Progenitor cell of endocrine pancreas (in vitro differentiated cells): ENCODE measurements around the gene SLAMF8. TPM values are rescaled to one million over a fixed set of nuclear protein-coding genes. Genes with fewer than 3 reads are reported as not detected.

Source experiments
- DNase-seq: peaks from one replicate; pipeline ENCODE4 v3.0.0; 2021; ENCODE audit warnings: low spot score; ENCODE audit not compliant: unreplicated experiment
- H3K27ac Mint-ChIP-seq: 2 replicates; pipeline ENCODE4 v1.8.0; 2021; ENCODE audit warnings: mild to moderate bottlenecking, moderate library complexity, mixed read lengths
- H3K27me3 Mint-ChIP-seq: 2 replicates; pipeline ENCODE4 v1.8.0; 2021; ENCODE audit warnings: mixed read lengths
- H3K36me3 Mint-ChIP-seq: 2 replicates; pipeline ENCODE4 v1.8.0; 2022; ENCODE audit warnings: mixed read lengths; ENCODE audit not compliant: insufficient read depth
- H3K4me1 Mint-ChIP-seq: 2 replicates; pipeline ENCODE4 v1.8.0; 2021; ENCODE audit warnings: low read depth, mixed read lengths
- H3K4me3 Mint-ChIP-seq: 2 replicates; pipeline ENCODE4 v1.8.0; 2021; ENCODE audit warnings: low read depth, mild to moderate bottlenecking, moderate library complexity, mixed read lengths
- H3K9me3 Mint-ChIP-seq: 2 replicates; pipeline ENCODE4 v1.8.0; 2021; ENCODE audit warnings: low read depth, mixed read lengths
- CTCF ChIP-seq: fragments of 200-600 bp; sonication (generic); IDR thresholded peaks from one replicate; pipeline ENCODE4 v1.5.0; 2021; ENCODE audit warnings: antibody characterized with exemption, mild to moderate bottlenecking; ENCODE audit not compliant: unreplicated experiment
- long read RNA-seq: library from polyadenylated mRNA; unstranded; transcript quantifications from one replicate; pipeline ENCODE4 v2.0.0, GENCODE V29; 2020
- total RNA-seq: library from RNA; stranded (reverse); gene quantifications from 2 replicates; pipeline ENCODE4 v1.2.1, GENCODE V29; 2021

SLAMF8 gene
- total RNA-seq, result not detected in 2 replicates
- long read RNA-seq, result 0 reads

- no peak within 1 kb of the TSS for H3K4me3 Mint-ChIP-seq
- H3K4me1 Mint-ChIP-seq, result peaks cover 9% of the 10 kb centered on the region
- DNase-seq, result no peak
- H3K27ac Mint-ChIP-seq, result peak within 1 kb of the TSS; percentile 56
- no peaks in the 10 kb centered on the region for H3K9me3 Mint-ChIP-seq
- peaks cover 88% of the 10 kb centered on the region for H3K27me3 Mint-ChIP-seq
- TF ChIP-seq CTCF, result no peak
- H3K36me3 Mint-ChIP-seq, result no peaks in the 10 kb centered on the region
Measured at GRCh38 chr1:159826441-159827101, at the start of gene SLAMF8. Gene SLAMF8 (plus strand): TSS chr1:159826873. CDS start chr1:159826899, 26 bp downstream.

GRCh38 chr1:159778266-159778665 is 48.4 kb upstream of the SLAMF8 start:
- Mint-ChIP-seq H3K4me3 (no peak overlapping the region), H3K36me3 (no peaks in the 10 kb centered on the region), H3K27me3 (no peaks in the 10 kb centered on the region), H3K27ac (no peak overlapping the region), H3K9me3 (no peaks in the 10 kb centered on the region), H3K4me1 (peaks cover 2% of the 10 kb centered on the region)
- no peak for DNase-seq
- no peak for TF ChIP-seq CTCF

GRCh38 chr1:159779403-159779851 is 47.2 kb upstream of the SLAMF8 start:
- H3K27me3 Mint-ChIP-seq, result no peaks in the 10 kb centered on the region
- DNase-seq, result no peak
- H3K4me1 Mint-ChIP-seq, result peaks cover 2% of the 10 kb centered on the region
- no peak overlapping the region for H3K27ac Mint-ChIP-seq
- H3K9me3 Mint-ChIP-seq, result no peaks in the 10 kb centered on the region
- no peak for TF ChIP-seq CTCF
- no peak overlapping the region for H3K4me3 Mint-ChIP-seq
- H3K36me3 Mint-ChIP-seq, result no peaks in the 10 kb centered on the region

GRCh38 chr1:159780583-159781582 is 45.8 kb upstream of the SLAMF8 start, which contains the start of gene DUSP23:
Gene DUSP23 (plus strand): TSS chr1:159780962. CDS start chr1:159781101, 139 bp downstream.
- DNase-seq, result peak; percentile 94
- Mint-ChIP-seq H3K36me3 (no peaks in the 10 kb centered on the region), H3K9me3 (no peaks in the 10 kb centered on the region), H3K27ac (peak within 1 kb of the TSS; percentile 22), H3K4me1 (peaks cover 2% of the 10 kb centered on the region), H3K27me3 (no peaks in the 10 kb centered on the region), H3K4me3 (peak within 1 kb of the TSS; percentile 78)
- peak; percentile 93 for TF ChIP-seq CTCF

GRCh38 chr1:159781992-159782391 is 44.7 kb upstream of the SLAMF8 start:
- peaks cover 2% of the 10 kb centered on the region for H3K4me1 Mint-ChIP-seq
- H3K36me3 Mint-ChIP-seq, result no peaks in the 10 kb centered on the region
- no peaks in the 10 kb centered on the region for H3K27me3 Mint-ChIP-seq
- no peaks in the 10 kb centered on the region for H3K9me3 Mint-ChIP-seq
- H3K4me3 Mint-ChIP-seq, result peak overlapping the region; percentile 78
- DNase-seq, result no peak
- no peak for TF ChIP-seq CTCF
- H3K27ac Mint-ChIP-seq, result no peak overlapping the region
